SK-N-SH (cell line): Measurements from ENCODE around the gene CSH2. TPM values are rescaled to one million over a fixed set of nuclear protein-coding genes. Genes with fewer than 3 reads are reported as not detected.

ENCODE experiments used
- CTCF ChIA-PET: fragments of 300-600, 350-600 bp; formaldehyde crosslinking; extraction: SDS; loops from one replicate; lab custom pipeline; 2021; lab: Yijun Ruan, JAX
- POLR2A ChIA-PET: fragments of 350-600 bp; sonication (Branson Sonifier 250); formaldehyde crosslinking; extraction: SDS; loops from one replicate; lab custom pipeline; 2020; ENCODE audit warnings: antibody characterized with exemption, inconsistent platforms; lab: Yijun Ruan, JAX
- DNase-seq: peaks from one replicate; pipeline ENCODE4 v3.0.0; 2012
- H2AFZ ChIP-seq: fragments of 200-600 bp; sonication (generic); 2 replicates; pipeline ENCODE4 v1.8.1; 2016; ENCODE audit warnings: antibody characterized with exemption, mild to moderate bottlenecking, low read depth
- H3F3A ChIP-seq: fragments of 200-600 bp; sonication (generic); replicated peaks from 2 replicates; pipeline ENCODE3; 2016; ENCODE audit warnings: antibody characterized with exemption, mild to moderate bottlenecking; ENCODE audit not compliant: insufficient read depth
- H3K27ac ChIP-seq, 2 experiments: fragments of 200-500 bp in 1 of 2; fragments of 200-600 bp in 1 of 2; sonication (Bioruptor generic) in 1 of 2; sonication (generic), shearing (Covaris generic) in 1 of 2; 2 replicates each; pipeline versions ENCODE4 v1.5.1 to v1.6.1; 2014 to 2016; ENCODE audit warnings: low read depth in 2 of 2, inconsistent platforms in 1 of 2, low read length in 1 of 2, mild to moderate bottlenecking in 1 of 2, mixed read lengths in 1 of 2
- H3K27me3 ChIP-seq: fragments of 200-600 bp; sonication (generic), shearing (Covaris generic); 2 replicates; pipeline ENCODE4 v1.6.1; 2016; ENCODE audit warnings: mixed run types; ENCODE audit not compliant: insufficient read depth
- H3K36me3 ChIP-seq, 2 experiments: fragments of 200-500 bp in 1 of 2; fragments of 200-600 bp in 1 of 2; sonication (Bioruptor generic) in 1 of 2; sonication (generic) in 1 of 2; replicated peaks in 1 of 2; 2 replicates each; pipeline versions ENCODE3 to v1.5.1; 2014 to 2016; ENCODE audit warnings: low read length in 1 of 2, mild to moderate bottlenecking in 1 of 2; ENCODE audit not compliant: insufficient read depth in 2 of 2, control insufficient read depth in 1 of 2
- H3K4me1 ChIP-seq, 2 experiments: fragments of 200-500 bp in 1 of 2; fragments of 200-600 bp in 1 of 2; sonication (Bioruptor generic) in 1 of 2; sonication (generic), shearing (Covaris generic) in 1 of 2; 2 replicates each; pipeline versions ENCODE4 v1.5.1 to v1.6.1; 2014 to 2016; ENCODE audit warnings: low read depth in 1 of 2, low read length in 1 of 2, mixed run types in 1 of 2; ENCODE audit not compliant: insufficient read depth in 2 of 2, control insufficient read depth in 1 of 2
- H3K4me2 ChIP-seq: fragments of 200-600 bp; sonication (generic), shearing (Covaris generic); 2 replicates; pipeline ENCODE4 v1.6.1; 2017; ENCODE audit warnings: mixed run types
- H3K4me3 ChIP-seq, 2 experiments: fragments of 200-500 bp in 1 of 2; fragments of 200-600 bp in 1 of 2; sonication (Bioruptor generic) in 1 of 2; sonication (generic), shearing (Covaris generic) in 1 of 2; 2 replicates each; pipeline versions ENCODE4 v1.5.1 to v1.8.1; 2014 to 2016; ENCODE audit warnings: low read depth in 2 of 2, inconsistent platforms in 1 of 2, low read length in 1 of 2, mild to moderate bottlenecking in 1 of 2, mixed read lengths in 1 of 2, moderate library complexity in 1 of 2
- H3K79me2 ChIP-seq: fragments of 200-600 bp; sonication (generic); 2 replicates; pipeline ENCODE4 v1.8.1; 2017; ENCODE audit warnings: mild to moderate bottlenecking; ENCODE audit not compliant: insufficient read depth
- H3K9ac ChIP-seq: fragments of 200-600 bp; sonication (generic); 2 replicates; pipeline ENCODE4 v1.6.1; 2017; ENCODE audit warnings: mixed run types
- H3K9me2 ChIP-seq: fragments of 200-600 bp; sonication (generic); 2 replicates; pipeline ENCODE4 v1.6.1; 2017; ENCODE audit warnings: mixed run types
- H3K9me3 ChIP-seq: fragments of 200-600 bp; sonication (generic); 2 replicates; pipeline ENCODE4 v1.6.1; 2017; ENCODE audit warnings: mixed run types, mild to moderate bottlenecking, moderate library complexity
- H4K20me1 ChIP-seq: fragments of 200-600 bp; sonication (generic); 2 replicates; pipeline ENCODE4 v1.6.1; 2017; ENCODE audit warnings: mild to moderate bottlenecking, mixed run types; ENCODE audit not compliant: insufficient read depth
- CHD2 ChIP-seq: fragments of 150-350 bp; IDR thresholded peaks from 2 replicates; pipeline ENCODE4 v1.6.1; 2018; ENCODE audit warnings: low read length; ENCODE audit not compliant: partially characterized antibody
- ELF1 ChIP-seq: IDR thresholded peaks from 2 replicates; pipeline ENCODE4 v1.4.0; 2012
- EP300 ChIP-seq, 2 experiments: IDR thresholded peaks; 2 replicates each; pipeline versions ENCODE4 v1.4.0 to v1.6.1; 2012; ENCODE audit warnings: borderline replicate concordance in 1 of 2, low read depth in 1 of 2, low read length in 1 of 2
- FOXJ3 ChIP-seq: sonication (generic); formaldehyde crosslinking; IDR thresholded peaks from 2 replicates; pipeline ENCODE4 v1.5.1; 2020; ENCODE audit warnings: mild to moderate bottlenecking, missing genetic modification reagents
- FOXM1 ChIP-seq: IDR thresholded peaks from 2 replicates; pipeline ENCODE4 v1.4.0; 2012; ENCODE audit warnings: low read depth, mild to moderate bottlenecking
- NFIC ChIP-seq: IDR thresholded peaks from 2 replicates; pipeline ENCODE4 v1.4.0; 2012; ENCODE audit warnings: borderline replicate concordance
- POLR2AphosphoS5 ChIP-seq: IDR thresholded peaks from 2 replicates; pipeline ENCODE4 v1.6.1; 2012; ENCODE audit warnings: low read depth, low read length
- RCOR1 ChIP-seq: fragments of 150-350 bp; IDR thresholded peaks from 2 replicates; pipeline ENCODE4 v1.6.1; 2017; ENCODE audit warnings: antibody characterized with exemption, low read length
- RFX5 ChIP-seq: IDR thresholded peaks from 2 replicates; pipeline ENCODE4 v1.6.1; 2012; ENCODE audit warnings: mild to moderate bottlenecking, improper control_type of control experiment, low read length
- WGBS: methylation state at CpG from one replicate; pipeline ENCODE4 v1.1.6; 2017; ENCODE audit warnings: low lambda C conversion rate; 5-methylcytosine and 5-hydroxymethylcytosine counted together
- polyA plus RNA-seq, 3 experiments: library from polyadenylated mRNA; depleted of rRNA; stranded (reverse); fragments of >200 nt; gene quantifications; 2 replicates each; pipeline ENCODE4 v1.2.3, GENCODE V29; 2012
- TF ChIP-seq, protein P1 (sequence below): fragments of 150-350 bp; IDR thresholded peaks from 2 replicates; pipeline ENCODE4 v1.6.1; 2016; ENCODE audit warnings: mild to moderate bottlenecking, low read depth, low read length
- TF ChIP-seq, protein P2 (sequence below): IDR thresholded peaks from 2 replicates; pipeline ENCODE4 v1.4.0; 2012; ENCODE audit warnings: low read depth, borderline replicate concordance
- TF ChIP-seq, protein P3 (sequence below): fragments of 200-600 bp; sonication (generic); IDR thresholded peaks from 2 replicates; pipeline ENCODE4 v1.6.1; 2017; ENCODE audit warnings: antibody characterized with exemption, mild to moderate bottlenecking, moderate library complexity
- TF ChIP-seq, protein P4 (sequence below): fragments of 150-350 bp; IDR thresholded peaks from 2 replicates; pipeline ENCODE4 v1.6.1; 2017; ENCODE audit warnings: antibody characterized with exemption, low read length, low read depth, borderline replicate concordance

CSH2 gene
- polyA plus RNA-seq, 1 of the 3 experiments (the other 2 are of a cell fraction), result not detected

DNA sequence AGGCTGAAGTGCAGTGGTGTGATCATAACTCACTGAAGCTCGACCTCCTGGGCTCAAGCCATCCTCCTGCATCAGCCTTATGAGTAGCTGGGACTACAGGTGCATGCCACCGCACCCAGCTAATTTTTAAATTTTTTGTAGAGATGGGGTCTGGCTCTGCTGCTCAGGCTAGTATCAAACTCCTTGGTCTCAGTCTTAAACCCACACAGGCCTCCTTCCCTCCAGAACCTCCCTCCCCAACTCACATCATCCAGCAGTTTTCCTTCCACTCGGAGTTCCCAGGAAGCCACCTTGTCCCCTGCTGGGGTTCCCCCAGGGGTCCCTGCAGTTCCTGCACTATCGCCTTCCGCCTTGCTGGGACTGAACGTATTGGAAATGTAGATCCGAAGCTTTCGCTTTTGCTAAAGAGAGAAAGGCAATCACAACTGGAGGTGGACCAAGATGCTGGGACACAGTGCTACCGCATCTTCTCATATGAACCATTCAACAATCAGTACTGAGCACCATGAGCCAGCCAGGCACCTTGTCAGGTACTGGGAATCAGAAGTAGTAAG, 38.2 kb downstream of the CSH2 start:
- CTCF ChIA-PET, result interaction anchor here (0.7 to 3.1 kb wide), 26 partner anchors 8 to 704 kb away, joined by 3 to 27 read pairs (median 6); partner anchors contain the start of genes CCDC47, DDX42, PSMC5 and STRADA

DNA sequence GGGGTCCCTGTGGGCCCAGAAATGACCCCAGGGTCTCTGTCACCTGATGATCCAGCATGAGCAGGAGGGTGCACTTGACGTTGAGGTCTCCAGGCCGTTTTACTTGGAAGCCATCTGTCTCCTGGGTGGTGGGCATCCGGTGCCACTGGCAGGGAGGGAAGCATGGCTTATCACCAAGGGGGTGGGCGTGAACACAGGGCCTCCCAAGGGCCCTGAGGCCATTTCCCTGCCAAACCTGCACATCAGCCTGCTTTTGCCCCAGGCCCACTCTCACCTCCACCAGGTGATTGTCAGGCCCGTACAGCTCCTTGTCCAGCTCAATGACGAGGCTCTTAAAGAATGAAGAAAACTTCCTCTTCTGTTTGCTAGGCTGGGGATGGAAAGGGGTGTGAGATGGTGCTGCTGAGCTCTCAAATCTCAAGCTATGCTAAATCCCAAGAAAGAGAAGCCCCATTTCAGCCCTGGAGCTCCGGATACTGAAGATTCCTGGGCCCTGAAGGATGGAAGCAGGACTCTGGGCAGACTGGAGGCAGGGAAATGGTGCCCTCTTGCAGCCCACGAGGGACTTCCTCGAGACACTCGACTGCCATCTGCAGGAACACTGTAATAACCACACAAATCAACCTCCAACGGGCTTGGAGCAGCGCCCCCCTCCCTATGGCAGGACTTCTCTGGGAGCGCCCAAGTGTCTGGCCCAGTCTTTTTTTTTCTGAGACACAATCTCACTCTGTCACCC, 38.9 kb downstream of the CSH2 start:
- peaks cover 30% of the 10 kb centered on the region for H3F3A ChIP-seq
- H3K4me1 ChIP-seq, result peaks cover 11 to 29% of the 10 kb centered on the region in 2 experiments
- no peaks in the 10 kb centered on the region for H3K9me3 ChIP-seq
- ChIA-PET POLR2A (interaction anchor here (1.2 to 9.1 kb wide), 5 partner anchors 7 to 61 kb away, joined by 4 to 108 read pairs (median 4); partner anchors contain the start of genes CCDC47 and SMARCD2), CTCF (interaction anchor here (0.7 to 3.1 kb wide), 49 partner anchors 9 to 704 kb away, joined by 3 to 27 read pairs (median 4); partner anchors contain the start of genes CCDC47, DDX42, PSMC5 and STRADA)
- peaks cover 46% of the 10 kb centered on the region for H3K79me2 ChIP-seq
- no peak overlapping the region for H3K9ac ChIP-seq
- H3K27ac ChIP-seq, result peak overlapping the region; percentile 12 to 71; a peak in 3 of 4 replicates
- DNase-seq, result peak; percentile 87
- H3K4me3 ChIP-seq, result no peak overlapping the region
- no peaks in the 10 kb centered on the region for H3K9me2 ChIP-seq
- no peak overlapping the region for H3K4me2 ChIP-seq
- no peak overlapping the region for H2AFZ ChIP-seq
- WGBS, result 31% methylated on average over 13 of the region's 13 CpGs
- H4K20me1 ChIP-seq, result peaks cover 29% of the 10 kb centered on the region
- H3K36me3 ChIP-seq, result peaks cover 58 to 69% of the 10 kb centered on the region in 2 experiments
- H3K27me3 ChIP-seq, result no peaks in the 10 kb centered on the region
- TF ChIP-seq FOXJ3 (CRISPR knock-in tag), result no peak
- peak in 1 of 2 experiments; percentile 15; a peak in 1 of 4 replicates for TF ChIP-seq EP300 (IDR thresholded peaks at IDR 0.05; ENCODE audit: borderline replicate concordance in 1 of 2, low read depth in 1 of 2, low read length in 1 of 2)
- TF ChIP-seq, protein P1, sequence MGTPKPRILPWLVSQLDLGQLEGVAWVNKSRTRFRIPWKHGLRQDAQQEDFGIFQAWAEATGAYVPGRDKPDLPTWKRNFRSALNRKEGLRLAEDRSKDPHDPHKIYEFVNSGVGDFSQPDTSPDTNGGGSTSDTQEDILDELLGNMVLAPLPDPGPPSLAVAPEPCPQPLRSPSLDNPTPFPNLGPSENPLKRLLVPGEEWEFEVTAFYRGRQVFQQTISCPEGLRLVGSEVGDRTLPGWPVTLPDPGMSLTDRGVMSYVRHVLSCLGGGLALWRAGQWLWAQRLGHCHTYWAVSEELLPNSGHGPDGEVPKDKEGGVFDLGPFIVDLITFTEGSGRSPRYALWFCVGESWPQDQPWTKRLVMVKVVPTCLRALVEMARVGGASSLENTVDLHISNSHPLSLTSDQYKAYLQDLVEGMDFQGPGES, result no peak
- no peak for TF ChIP-seq ELF1
- TF ChIP-seq, protein P2, sequence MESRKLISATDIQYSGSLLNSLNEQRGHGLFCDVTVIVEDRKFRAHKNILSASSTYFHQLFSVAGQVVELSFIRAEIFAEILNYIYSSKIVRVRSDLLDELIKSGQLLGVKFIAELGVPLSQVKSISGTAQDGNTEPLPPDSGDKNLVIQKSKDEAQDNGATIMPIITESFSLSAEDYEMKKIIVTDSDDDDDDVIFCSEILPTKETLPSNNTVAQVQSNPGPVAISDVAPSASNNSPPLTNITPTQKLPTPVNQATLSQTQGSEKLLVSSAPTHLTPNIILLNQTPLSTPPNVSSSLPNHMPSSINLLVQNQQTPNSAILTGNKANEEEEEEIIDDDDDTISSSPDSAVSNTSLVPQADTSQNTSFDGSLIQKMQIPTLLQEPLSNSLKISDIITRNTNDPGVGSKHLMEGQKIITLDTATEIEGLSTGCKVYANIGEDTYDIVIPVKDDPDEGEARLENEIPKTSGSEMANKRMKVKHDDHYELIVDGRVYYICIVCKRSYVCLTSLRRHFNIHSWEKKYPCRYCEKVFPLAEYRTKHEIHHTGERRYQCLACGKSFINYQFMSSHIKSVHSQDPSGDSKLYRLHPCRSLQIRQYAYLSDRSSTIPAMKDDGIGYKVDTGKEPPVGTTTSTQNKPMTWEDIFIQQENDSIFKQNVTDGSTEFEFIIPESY, result no peak; the same call in 1 of the 2 replicates
- 0 out of 2 replicates have a peak, but pooled peaks have one; percentile 32 for TF ChIP-seq POLR2AphosphoS5
- TF ChIP-seq, protein P3, sequence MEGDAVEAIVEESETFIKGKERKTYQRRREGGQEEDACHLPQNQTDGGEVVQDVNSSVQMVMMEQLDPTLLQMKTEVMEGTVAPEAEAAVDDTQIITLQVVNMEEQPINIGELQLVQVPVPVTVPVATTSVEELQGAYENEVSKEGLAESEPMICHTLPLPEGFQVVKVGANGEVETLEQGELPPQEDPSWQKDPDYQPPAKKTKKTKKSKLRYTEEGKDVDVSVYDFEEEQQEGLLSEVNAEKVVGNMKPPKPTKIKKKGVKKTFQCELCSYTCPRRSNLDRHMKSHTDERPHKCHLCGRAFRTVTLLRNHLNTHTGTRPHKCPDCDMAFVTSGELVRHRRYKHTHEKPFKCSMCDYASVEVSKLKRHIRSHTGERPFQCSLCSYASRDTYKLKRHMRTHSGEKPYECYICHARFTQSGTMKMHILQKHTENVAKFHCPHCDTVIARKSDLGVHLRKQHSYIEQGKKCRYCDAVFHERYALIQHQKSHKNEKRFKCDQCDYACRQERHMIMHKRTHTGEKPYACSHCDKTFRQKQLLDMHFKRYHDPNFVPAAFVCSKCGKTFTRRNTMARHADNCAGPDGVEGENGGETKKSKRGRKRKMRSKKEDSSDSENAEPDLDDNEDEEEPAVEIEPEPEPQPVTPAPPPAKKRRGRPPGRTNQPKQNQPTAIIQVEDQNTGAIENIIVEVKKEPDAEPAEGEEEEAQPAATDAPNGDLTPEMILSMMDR, result peak; percentile 95
- TF ChIP-seq, protein P4, sequence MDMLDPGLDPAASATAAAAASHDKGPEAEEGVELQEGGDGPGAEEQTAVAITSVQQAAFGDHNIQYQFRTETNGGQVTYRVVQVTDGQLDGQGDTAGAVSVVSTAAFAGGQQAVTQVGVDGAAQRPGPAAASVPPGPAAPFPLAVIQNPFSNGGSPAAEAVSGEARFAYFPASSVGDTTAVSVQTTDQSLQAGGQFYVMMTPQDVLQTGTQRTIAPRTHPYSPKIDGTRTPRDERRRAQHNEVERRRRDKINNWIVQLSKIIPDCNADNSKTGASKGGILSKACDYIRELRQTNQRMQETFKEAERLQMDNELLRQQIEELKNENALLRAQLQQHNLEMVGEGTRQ, result 0 out of 2 replicates have a peak, but pooled peaks have one; percentile 22
- TF ChIP-seq RCOR1, result peak; percentile 66

More for the DNA sequence above, 38.2 kb downstream of the CSH2 start:
- no peak overlapping the region for H3K4me2 ChIP-seq
- WGBS, result 81% methylated on average over 9 of the region's 9 CpGs
- no peak overlapping the region for H3K9ac ChIP-seq
- no peaks in the 10 kb centered on the region for H3K9me2 ChIP-seq
- no peaks in the 10 kb centered on the region for H3K27me3 ChIP-seq
- H3K4me3 ChIP-seq, result no peak overlapping the region
- H3K27ac ChIP-seq, result peak overlapping the region in 1 of 2 experiments; percentile 12; a peak in 1 of 4 replicates
- H3K36me3 ChIP-seq, result peaks cover 52 to 63% of the 10 kb centered on the region in 2 experiments
- no peak overlapping the region for H2AFZ ChIP-seq
- POLR2A ChIA-PET, result interaction anchor here (1.2 to 1.4 kb wide), 4 partner anchors 9 to 62 kb away, joined by 4 read pairs; partner anchors contain the start of gene CCDC47
- no peak for TF ChIP-seq NFIC
- TF ChIP-seq, protein P4, result no peak
- TF ChIP-seq RFX5, result no peak
- no peak for TF ChIP-seq FOXM1
- TF ChIP-seq, protein P1, result no peak
- no peak for TF ChIP-seq CHD2
- TF ChIP-seq POLR2AphosphoS5, result no peak
- H4K20me1 ChIP-seq, result peaks cover 27% of the 10 kb centered on the region
- no peak for DNase-seq
- peaks cover 30% of the 10 kb centered on the region for H3F3A ChIP-seq
- no peaks in the 10 kb centered on the region for H3K9me3 ChIP-seq
- H3K79me2 ChIP-seq, result peaks cover 46% of the 10 kb centered on the region
- peaks cover 17 to 32% of the 10 kb centered on the region in 2 experiments for H3K4me1 ChIP-seq
